Cardiac septum (tissue), 1 donor: Measurements from ENCODE around the gene TAS1R1. TPM values are rescaled to one million over a fixed set of nuclear protein-coding genes. Genes with fewer than 3 reads are reported as not detected.
"Not testable (repeated sequence)": the region's sequence is repeated elsewhere in the genome, so short reads cannot be mapped to it uniquely, and the experiment has no call there.

Source experiments
- DNase-seq: peaks from one replicate; pipeline ENCODE4 v3.0.0-alpha.2; 2020; ENCODE audit warnings: low spot score
- intact Hi-C: fragments of 100-400 bp; cut with DNase I; formaldehyde crosslinking; loops from one replicate; pipeline ENCODE4 v1.14.0; 2022
- total RNA-seq: library from RNA; stranded (reverse); fragmentation: NEBNext Ultra II Directional; extraction: Animal tissue kit (Norgen Biotek cat#: 25700); gene quantifications from one replicate; pipeline ENCODE4 v1.2.1, GENCODE V29; 2021
- donor health status: DM: no; HTN: no; CAD: no.

The TAS1R1 gene
- total RNA-seq, 1 donor from 2014 or later, result not detected

- intact Hi-C loops, result no loop called here
- no peak for DNase-seq
Measured at GRCh38 chr1:6519491-6519934, 35.6 kb upstream of the TAS1R1 start.

- intact Hi-C loops, result no loop called here
- DNase-seq, result no peak
Measured at GRCh38 chr1:6519935-6520671, 35.0 kb upstream of the TAS1R1 start.

DNA sequence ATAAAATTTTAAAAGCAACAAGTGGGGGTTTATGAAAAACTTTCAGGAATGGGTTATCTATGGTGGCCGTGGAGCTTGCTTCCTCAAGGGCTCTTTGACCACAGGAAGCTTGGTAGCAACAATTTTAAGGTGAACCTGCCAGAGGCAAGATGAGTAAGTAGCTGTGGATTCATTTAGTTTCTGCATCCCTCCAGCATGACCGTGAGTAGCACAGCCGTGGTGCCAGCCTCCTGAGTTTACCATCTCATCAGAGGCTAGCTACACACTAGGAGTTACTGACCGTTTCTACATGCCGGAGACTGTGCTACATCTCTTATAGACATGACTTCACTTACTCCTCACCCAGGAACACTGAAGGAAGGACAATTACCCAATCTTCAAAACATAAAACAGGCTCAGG is 33.6 kb upstream of the TAS1R1 start:
- no peak for DNase-seq
- intact Hi-C loops, result no loop called here

DNA sequence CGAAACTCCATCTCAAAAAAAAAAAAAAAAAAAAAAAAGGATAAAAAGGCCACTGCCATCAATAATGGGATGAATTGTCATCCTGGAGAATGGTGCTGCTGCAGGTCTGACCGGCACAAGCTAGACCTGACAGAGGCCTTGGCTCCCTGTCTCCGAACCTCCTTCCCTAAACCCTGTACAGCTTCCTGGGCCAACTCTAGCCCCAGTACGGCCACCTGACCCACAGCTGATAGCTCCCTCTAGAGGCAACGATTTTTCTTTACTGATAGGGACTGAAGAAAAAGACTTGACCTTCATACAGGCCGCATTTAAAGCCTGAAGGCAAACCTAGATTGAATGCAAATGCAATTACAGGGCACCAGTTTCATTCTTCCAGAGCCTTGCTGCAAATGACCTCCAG is 31.5 kb upstream of the TAS1R1 start:
- no peak for DNase-seq
- intact Hi-C loops, result loop anchor here (2.0 kb wide), 1 partner anchor 37 kb away; no protein-coding TSS in a partner anchor

GRCh38 chr1:6526316-6526715 is 28.8 kb upstream of the TAS1R1 start:
- intact Hi-C loops, result no loop called here
- no peak for DNase-seq

DNA sequence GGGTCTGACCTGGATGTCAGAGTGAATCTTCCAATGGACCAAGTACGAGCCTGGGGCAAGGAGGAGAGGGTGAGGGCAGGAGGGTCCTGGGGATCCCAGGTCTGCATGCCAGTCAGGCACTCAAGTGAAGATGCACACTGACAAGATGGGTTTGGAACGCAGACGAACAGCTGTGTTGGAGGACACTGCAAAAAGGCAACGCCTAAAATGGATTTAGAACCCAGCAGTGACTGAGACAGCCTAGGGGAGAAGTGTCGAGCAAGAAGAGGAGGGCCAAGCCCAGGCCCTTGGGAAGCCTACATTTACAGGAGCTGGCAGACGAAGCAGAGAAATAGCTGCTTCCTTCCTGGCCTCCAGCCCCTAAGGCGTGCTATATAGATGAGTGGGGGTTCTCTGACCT is 26.6 kb upstream of the TAS1R1 start:
- intact Hi-C loops, result no loop called here
- DNase-seq, result no peak

DNA sequence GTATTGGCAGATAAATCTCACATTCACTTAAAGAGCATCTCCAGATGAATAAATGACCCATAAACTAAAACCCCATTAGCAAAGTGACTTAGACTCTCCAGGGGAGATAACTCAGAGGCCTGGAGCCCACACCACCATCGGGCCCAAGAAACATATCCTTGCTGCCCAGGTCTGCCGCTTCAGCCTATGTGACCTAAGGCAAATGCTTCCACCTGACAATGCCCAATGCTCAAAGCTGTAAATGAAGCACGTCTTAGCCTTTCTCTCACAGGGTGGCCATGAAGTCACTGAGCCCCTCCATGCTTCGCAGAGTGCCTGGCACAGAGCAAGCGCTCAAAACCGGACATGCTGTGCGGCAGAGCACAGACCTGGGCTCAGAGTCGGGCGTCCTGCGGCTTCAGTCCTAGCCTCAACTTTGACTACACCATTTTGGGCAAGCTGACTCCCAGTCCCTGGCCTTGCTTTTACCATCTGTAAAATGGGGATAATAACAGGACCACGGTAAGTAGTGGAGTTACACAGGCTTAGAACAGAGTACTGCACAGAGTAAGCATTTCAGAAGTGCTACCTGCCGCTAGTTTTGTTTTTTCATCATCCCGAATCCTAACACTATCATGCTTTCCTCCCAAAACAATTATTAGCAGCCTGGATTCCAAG is 24.5 kb upstream of the TAS1R1 start:
- DNase-seq, result no peak

DNA sequence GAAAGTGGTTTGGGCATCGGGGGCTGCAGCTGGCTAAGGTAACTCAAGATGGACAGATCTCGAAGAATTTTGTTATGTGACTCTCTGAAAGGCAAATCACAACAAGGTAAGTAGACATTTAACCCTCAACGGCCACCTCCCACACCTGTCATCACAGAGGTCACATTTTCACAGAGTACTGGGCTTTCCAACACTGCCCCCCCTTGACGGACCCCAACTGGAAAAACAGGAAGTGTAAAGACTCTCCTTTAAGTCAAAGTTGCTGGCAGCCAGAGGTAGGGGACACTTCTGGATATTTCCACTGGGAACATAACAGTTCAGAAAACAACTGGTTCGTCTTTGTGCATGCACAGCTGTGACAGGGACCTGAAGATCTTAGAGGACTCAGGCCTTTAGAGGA is 23.1 kb upstream of the TAS1R1 start:
- DNase-seq, result no peak

More for the DNA sequence above, 24.5 kb upstream of the TAS1R1 start:
- intact Hi-C loops, result no loop called here

DNA sequence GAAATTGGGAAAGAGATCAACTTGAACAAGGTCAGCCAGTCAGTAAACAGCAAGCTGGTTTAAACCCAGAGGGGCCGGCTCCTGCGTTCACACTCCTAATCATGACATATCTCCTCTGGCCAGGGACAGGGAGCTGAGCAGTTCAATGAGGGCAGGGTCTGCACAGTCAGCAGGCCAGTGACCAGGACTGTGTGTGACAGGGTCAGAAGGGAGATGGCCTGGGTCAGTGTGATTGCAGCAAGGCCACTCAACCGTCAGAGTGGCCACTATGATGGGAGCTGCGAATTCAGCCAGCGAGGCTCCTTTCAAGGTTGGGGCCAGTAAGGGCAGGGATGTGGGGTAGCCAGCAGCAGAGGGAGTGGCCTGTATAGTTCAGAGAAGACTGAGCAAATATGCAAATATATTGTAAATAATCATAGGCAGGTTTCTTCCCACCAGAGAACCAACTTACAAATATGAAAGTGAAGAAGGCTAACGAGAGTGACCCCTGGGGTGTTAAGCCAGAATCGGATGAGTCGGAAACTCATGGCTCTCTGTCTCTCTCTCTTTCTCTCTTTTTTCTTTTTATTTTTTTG is 20.8 kb upstream of the TAS1R1 start:
- intact Hi-C loops, result no loop called here

More for the DNA sequence above, 23.1 kb upstream of the TAS1R1 start:
- intact Hi-C loops, result no loop called here

DNA sequence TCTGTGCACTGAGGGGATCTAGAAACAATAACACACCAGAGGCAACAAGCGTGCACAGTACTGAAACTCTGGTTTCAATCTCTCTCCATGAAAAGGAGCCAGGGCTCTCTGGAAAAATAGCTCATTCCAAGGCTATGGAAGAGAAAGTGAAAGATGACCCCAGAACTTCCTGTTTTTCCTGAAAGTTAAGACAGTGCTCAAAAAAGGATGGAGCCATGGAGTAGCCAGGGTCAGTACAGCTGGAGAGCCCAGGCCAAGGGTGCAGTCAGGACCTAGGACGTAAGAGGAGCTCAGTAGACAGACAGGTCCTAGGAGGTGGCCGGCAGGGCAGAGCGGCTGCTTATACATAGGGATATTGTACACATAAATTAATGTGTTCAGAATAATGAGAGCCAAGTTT is 19.9 kb upstream of the TAS1R1 start:
- intact Hi-C loops, result no loop called here
- DNase-seq, result no peak

More for the DNA sequence above, 20.8 kb upstream of the TAS1R1 start:
- no peak for DNase-seq

- intact Hi-C loops, result no loop called here
- no peak for DNase-seq
Measured at GRCh38 chr1:6536291-6536690, 18.8 kb upstream of the TAS1R1 start.

DNA sequence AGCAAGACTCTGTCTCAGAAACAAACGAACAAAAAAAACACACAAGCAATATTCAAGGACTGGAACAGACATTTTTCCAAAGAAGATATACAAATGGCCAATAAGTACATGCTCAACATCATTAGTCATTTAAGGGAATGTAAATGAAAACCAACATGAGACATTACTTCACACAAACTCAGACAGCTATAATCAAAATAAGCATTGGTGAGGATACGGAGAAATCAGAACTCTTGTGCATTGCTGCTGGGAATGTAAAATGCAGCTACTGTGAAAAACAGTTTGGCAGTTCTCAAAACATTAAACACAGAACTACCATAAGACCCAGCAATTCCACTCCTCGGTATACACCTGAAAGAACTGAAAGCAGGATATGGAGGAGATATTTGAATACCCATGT is 16.2 kb upstream of the TAS1R1 start:
- intact Hi-C loops, result no loop called here
- no peak for DNase-seq

- intact Hi-C loops, result no loop called here
- no peak for DNase-seq
Measured at GRCh38 chr1:6544831-6545230, 10.3 kb upstream of the TAS1R1 start.

- intact Hi-C loops, result no loop called here
Measured at GRCh38 chr1:6545276-6546112, 9.6 kb upstream of the TAS1R1 start.

DNA sequence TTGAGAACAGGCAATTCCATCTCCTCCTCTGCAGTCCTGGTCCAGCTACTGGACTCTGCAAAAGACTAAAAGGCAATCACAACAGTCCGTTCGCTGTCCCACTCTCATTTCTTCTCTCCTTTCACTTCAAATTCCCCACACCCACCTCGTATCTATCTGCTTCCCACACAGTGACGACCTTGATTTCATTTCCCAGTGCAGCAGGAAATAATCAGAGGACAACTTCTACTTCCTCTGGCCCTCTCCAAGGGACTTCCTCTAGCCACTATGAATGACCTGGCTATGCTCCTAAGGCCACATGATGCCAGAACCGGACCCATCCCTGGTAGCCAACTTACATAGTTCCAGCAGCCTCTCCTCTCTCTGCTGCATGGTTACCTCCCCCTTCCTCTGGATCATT is 8.8 kb upstream of the TAS1R1 start:
- intact Hi-C loops, result no loop called here
- DNase-seq, result no peak

More at GRCh38 chr1:6545276-6546112, 9.6 kb upstream of the TAS1R1 start:
- no peak for DNase-seq

DNA sequence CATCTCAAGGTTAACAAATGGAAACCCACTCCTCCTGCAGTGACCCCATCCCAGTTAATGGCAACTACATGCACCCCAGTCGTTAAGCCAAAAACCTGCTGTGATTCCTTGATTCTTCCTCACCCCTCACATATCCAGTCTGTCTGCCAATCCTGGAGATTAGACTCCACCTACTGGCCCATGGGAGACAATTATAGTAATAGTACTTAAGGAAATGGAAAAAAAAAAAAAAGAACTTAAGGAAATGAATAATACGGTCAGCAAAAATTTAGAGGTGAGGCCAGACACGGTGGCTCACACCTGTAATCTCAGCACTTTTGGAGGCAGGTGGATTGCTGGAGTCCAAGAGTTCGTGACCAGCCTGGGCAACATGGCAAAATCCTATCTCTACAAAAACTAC is 7.8 kb upstream of the TAS1R1 start:
- DNase-seq, result no peak
- intact Hi-C loops, result no loop called here

GRCh38 chr1:6554031-6554906 is 838 bp upstream of the TAS1R1 start, which contains the start of gene NOL9:
NOL9 (minus strand) TSS chr1:6554513; CDS start chr1:6554502, 11 bp downstream.
- DNase-seq, result peak; percentile 97

DNA sequence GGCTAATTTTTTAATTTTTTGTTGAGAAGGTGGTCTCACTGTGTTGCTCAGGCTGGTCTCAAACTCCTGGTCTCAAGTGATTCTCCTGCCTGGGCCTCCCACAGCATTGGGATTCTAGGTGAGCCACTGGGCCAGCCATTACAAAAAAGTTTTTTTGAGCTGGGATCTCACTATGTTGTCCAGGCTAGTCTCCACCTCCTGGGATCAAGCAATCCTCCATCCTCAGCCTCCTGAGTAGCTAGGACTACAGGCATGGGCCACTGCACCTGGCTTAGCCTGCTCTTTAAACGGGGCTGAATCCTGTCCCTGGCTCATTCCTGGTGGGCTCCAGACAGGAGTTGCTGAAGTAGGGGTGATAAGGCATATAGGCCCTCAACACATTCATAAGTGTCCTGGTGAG is 2.5 kb downstream of the TAS1R1 start:
- intact Hi-C loops, result no loop called here
- no peak for DNase-seq

More at GRCh38 chr1:6554031-6554906, 838 bp upstream of the TAS1R1 start, which contains the start of gene NOL9:
- intact Hi-C loops, result loop anchor here (1.0 to 2.0 kb wide), 4 partner anchors 25 to 147 kb away; partner anchors contain the start of genes DNAJC11, THAP3 and ZBTB48

DNA sequence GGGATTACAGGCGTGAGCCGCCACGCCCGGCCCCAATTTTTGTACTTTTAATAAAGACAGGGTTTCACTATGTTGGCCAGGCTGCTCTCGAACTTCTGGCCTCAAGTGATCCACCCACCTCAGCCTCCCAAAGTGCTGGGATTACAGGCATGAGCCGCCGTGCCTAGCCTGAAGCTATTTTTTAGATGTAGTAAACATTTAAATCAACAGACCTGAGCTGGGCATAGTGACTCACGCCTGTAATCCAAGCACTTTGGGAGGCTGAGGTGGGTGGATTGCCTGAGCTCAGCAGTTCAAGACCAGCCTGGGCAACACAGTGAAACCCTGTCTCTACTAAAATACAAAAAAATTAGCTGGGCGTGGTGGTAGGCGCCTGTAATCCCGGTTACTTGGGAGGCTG is 4.1 kb downstream of the TAS1R1 start:
- not testable (repeated sequence) for DNase-seq

More for the DNA sequence above, 4.1 kb downstream of the TAS1R1 start:
- intact Hi-C loops, result not testable (repeated sequence)
